ENCODE data around the gene KCNE3.

KCNE3 gene

GRCh38 chr11:74471037-74471436 is 3.7 kb upstream of the KCNE3 start:
- DNase-seq = no peak

- DNase-seq = no peak
These were observed 3.2 kb upstream of the KCNE3 start for GRCh38 chr11:74470526-74470925.

GRCh38 chr11:74468936-74469335 is 1.6 kb upstream of the KCNE3 start:
- no peak for DNase-seq

- DNase-seq = no peak
These were observed 1.2 kb upstream of the KCNE3 start for GRCh38 chr11:74468521-74468920.

- no peak for DNase-seq
These were observed 709 bp upstream of the KCNE3 start for GRCh38 chr11:74468058-74468457.

- no peak for DNase-seq
These were observed 2.0 kb downstream of the KCNE3 start for GRCh38 chr11:74465291-74465708.

- DNase-seq = no peak
These were observed 2.6 kb downstream of the KCNE3 start for GRCh38 chr11:74464746-74465145.

GRCh38 chr11:74463216-74463615 is 4.1 kb downstream of the KCNE3 start:
- no peak for DNase-seq

GRCh38 chr11:74462631-74463030 is 4.7 kb downstream of the KCNE3 start:
- DNase-seq = no peak

- DNase-seq = no peak
These were observed 5.3 kb downstream of the KCNE3 start for GRCh38 chr11:74462009-74462408.

GRCh38 chr11:74460481-74461154 is 6.7 kb downstream of the KCNE3 start:
- DNase-seq = no peak

GRCh38 chr11:74460065-74460464 is 7.3 kb downstream of the KCNE3 start:
- DNase-seq = no peak

GRCh38 chr11:74459584-74459983 is 7.8 kb downstream of the KCNE3 start:
- DNase-seq = no peak

- no peak for DNase-seq
These were observed 10.0 kb downstream of the KCNE3 start for GRCh38 chr11:74457356-74457755.

- peak; percentile 53 for DNase-seq
These were observed 13.9 kb downstream of the KCNE3 start for GRCh38 chr11:74453373-74453975.

- DNase-seq = no peak
These were observed 15.0 kb downstream of the KCNE3 start for GRCh38 chr11:74452366-74452765.

- DNase-seq = no peak
These were observed 17.0 kb downstream of the KCNE3 start for GRCh38 chr11:74450318-74450717.

GRCh38 chr11:74449369-74449931 is 17.9 kb downstream of the KCNE3 start:
- no peak for DNase-seq

GRCh38 chr11:74447720-74448119 is 19.6 kb downstream of the KCNE3 start:
- no peak for DNase-seq

GRCh38 chr11:74446532-74446938 is 20.8 kb downstream of the KCNE3 start:
- no peak for DNase-seq

- DNase-seq = no peak
These were observed 23.0 kb downstream of the KCNE3 start for GRCh38 chr11:74444173-74444826.

GRCh38 chr11:74443071-74443864 is 24.1 kb downstream of the KCNE3 start:
- DNase-seq = no peak

GRCh38 chr11:74442636-74443035 is 24.7 kb downstream of the KCNE3 start:
- DNase-seq = no peak

Measured in stimulated activated CD4-positive, alpha-beta T cell treated with anti-CD3 and anti-CD28 coated beads, Interleukin-12 subunit alpha, Interleukin-12 subunit beta, amount 100 ng/mL, for 4 hours (primary cell).